GM18868 (cell line): ENCODE measurements around the gene THAP3.
"Not testable (repeated sequence)": the region's sequence is repeated elsewhere in the genome, so short reads cannot be mapped to it uniquely, and the experiment has no call there.

Experiments used
- ATAC-seq: cut with Tn5 transposase; IDR thresholded peaks from one replicate; pipeline ENCODE4 v1.9.1; 2021; ENCODE audit warnings: mild to moderate bottlenecking, moderate library complexity; ENCODE audit not compliant: unreplicated experiment

THAP3 gene

GRCh38 chr1:6590046-6590445 is 34.6 kb upstream of the THAP3 start:
- ATAC-seq = no peak

DNA sequence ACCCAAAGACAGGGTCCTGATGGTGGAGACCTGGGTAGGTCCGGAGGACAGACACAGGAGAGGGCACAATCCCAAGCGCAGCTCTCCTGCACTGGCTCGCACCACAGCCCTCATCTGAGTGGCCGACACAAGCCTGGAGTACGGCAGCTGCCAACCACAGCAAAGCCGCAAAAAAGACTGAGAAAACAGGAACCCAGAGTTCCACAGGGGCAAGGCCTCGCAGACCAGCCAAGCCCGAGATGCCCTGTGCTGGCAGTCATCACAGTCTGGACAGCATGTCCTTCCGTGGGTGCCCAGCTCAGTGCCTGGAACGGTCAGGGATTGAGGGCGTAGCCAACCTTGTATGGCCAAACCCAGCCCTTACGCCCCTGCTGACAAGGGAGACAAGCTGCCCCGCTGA is 33.4 kb upstream of the THAP3 start:
- ATAC-seq = no peak

- no peak for ATAC-seq
These were observed 33.0 kb upstream of the THAP3 start for GRCh38 chr1:6591644-6592043.

- no peak for ATAC-seq
These were observed 32.2 kb upstream of the THAP3 start for GRCh38 chr1:6592441-6592840.

DNA sequence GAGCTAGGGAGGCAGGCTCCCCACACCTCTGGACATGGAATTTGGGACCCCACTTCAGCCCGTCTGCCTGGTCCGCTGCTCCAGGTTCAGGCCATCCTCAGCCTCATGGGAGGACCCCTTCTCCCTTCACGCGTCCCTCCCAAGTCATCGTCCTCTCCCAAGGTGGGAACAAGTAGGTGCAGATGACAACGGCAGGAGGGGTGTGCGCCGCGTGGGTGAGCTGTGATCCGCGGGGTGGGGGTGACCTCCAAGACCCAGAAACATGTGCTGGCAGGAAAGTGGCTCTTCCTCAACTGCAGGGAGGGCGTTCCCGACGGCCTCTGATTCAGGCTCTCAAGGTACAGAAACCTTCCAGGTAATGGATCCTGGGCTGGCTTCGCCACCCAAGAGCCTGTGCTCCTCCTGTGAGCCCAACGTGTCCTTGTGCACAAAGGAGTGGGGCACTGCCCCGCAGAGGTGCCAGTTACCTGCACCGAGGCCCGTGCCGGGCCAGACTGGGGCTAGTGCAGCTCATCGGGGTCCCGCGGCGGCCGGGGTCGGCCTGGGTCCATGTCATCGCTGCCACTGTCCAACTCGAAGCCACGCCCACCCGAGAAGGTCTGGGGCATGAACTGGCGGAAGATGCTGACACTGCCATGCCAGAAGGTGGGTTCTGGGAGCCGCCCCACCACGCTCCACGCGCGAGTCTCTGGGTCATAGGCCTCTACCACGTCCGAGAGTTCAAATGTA is 31.6 kb upstream of the THAP3 start:
- ATAC-seq = no peak

DNA sequence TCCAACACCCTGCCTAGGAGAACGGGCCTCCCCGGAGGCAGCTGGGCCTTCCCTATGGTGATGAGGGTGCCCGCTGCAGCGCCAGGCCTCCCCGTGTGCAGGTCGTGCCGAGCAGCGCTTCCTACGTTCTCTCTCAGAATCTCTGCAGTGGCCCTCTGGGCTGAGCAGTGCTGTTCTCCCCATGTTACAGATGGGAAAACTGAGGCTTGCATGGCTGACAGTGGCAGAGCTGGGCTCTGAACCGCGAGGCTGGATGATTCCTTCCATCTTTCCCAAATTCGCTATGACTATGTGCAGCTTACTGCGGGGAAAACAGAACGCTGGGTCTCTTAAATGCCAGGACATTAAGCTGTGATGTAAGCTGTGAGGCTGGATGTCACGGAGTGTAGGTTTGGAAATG is 30.9 kb upstream of the THAP3 start:
- no peak for ATAC-seq

GRCh38 chr1:6594977-6595740 is 29.5 kb upstream of the THAP3 start:
- no peak for ATAC-seq

DNA sequence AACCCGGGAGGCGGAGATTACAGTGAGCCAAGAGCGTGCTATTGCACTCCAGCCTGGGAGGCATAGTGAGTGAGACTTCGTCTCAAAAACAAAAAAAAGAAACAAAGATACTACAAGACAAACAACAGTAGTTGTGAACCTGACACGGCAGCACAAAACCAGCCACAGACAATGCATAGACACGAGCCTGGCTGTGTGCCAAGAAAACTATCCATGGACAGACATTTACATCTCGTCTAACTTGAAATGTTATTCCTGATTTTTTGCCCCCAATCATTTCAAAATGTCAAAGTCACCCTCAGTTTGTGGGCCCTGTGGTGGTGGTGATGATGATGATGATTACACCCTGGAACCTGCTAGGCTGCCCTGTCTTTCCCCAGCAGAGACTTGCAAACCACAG is 28.3 kb upstream of the THAP3 start:
- ATAC-seq = no peak

GRCh38 chr1:6596886-6597776 is 27.5 kb upstream of the THAP3 start:
- ATAC-seq = no peak

- no peak for ATAC-seq
These were observed 26.9 kb upstream of the THAP3 start for GRCh38 chr1:6597777-6598131.

GRCh38 chr1:6599141-6599975 is 25.3 kb upstream of the THAP3 start:
- no peak for ATAC-seq

DNA sequence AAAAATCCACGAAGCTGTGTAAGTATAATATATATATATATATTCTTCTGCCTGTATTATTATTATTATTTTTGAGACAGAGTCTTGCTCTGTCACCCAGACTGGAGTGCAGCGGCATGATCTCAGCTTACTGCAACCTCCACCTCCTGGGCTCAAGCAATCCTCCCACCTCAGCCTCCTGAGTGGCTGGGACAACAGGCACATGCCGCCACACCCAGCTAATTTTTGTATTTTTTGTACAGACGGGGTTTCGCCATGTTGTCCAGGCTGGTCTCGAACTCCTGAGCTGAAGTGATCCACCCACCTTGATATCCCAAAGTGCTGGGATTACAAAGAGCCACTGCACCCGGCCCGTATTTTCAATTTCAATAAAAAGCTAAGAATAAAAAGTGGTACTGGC is 24.7 kb upstream of the THAP3 start:
- ATAC-seq = not testable (repeated sequence)

DNA sequence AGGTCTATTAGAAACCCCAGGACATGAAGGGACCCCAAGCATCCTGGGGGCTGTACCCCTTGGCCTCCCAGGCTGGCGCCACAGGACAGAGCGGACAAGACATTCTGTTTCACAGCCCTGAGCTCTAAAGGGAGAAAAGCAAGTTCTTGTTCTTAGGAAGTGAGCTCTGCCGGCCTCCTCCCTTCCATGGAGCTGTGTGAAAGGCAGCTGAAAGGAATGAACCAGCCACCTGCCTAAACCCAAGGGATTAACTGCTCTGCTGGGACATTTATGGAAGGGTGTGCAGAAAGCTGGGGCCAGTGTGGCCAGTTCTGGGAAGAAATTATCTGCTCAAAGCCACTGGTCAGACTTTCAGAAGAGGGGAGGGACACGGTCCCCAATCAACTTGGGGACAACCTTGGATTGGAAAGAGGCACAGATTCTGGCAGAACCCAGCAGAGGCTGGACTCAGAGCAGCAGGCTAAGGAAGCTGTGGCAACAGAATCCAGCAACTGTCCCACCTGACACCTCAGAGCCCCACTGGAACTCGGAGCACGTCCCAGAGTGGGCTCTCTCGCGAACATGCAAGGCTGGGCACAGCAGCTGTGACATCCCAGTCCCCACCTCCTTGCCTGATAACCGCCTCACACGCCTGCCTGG is 24.1 kb upstream of the THAP3 start:
- ATAC-seq = no peak

DNA sequence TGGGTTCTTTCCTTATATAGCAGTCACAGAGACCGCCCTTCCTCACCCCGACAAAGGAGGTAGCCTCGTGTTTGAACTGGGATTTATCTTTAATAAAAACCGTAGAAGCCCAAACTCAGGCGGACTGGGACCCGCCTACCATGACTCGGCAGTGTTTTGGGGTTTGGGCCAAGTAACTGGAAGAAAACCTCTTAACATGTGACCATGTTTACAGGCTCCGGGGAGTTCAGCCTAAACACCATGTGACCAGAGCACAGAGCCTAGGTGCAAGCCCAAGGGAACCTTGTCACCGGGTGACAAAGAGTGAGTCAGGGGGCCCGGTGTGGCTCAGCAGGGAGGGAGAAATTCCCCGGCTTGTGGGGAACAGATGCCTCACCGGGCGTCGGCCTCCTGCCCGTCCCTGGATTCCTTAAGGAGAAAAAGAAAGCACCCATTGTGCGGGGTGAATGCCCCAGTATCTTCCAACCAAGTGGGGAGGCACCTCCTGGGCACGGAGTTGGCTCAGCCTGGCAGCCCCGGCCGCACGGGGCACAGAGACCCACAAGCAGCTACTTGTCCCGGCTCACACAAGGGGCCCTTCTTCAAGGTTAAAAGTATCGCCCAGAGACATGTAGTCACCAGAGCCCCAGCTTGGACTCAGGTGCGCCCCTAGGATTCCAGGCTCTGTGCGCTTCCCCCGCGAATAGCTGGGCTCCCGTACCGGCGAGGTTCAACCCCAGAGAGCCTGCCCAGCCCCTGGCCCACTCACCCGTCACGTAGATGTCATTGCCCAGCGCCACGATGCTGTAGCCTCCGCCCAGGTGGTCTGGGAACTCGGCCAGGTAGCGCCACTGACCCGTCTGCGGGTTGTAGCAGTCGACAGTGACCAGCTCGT is 23.4 kb upstream of the THAP3 start:
- ATAC-seq = peak; percentile 35

DNA sequence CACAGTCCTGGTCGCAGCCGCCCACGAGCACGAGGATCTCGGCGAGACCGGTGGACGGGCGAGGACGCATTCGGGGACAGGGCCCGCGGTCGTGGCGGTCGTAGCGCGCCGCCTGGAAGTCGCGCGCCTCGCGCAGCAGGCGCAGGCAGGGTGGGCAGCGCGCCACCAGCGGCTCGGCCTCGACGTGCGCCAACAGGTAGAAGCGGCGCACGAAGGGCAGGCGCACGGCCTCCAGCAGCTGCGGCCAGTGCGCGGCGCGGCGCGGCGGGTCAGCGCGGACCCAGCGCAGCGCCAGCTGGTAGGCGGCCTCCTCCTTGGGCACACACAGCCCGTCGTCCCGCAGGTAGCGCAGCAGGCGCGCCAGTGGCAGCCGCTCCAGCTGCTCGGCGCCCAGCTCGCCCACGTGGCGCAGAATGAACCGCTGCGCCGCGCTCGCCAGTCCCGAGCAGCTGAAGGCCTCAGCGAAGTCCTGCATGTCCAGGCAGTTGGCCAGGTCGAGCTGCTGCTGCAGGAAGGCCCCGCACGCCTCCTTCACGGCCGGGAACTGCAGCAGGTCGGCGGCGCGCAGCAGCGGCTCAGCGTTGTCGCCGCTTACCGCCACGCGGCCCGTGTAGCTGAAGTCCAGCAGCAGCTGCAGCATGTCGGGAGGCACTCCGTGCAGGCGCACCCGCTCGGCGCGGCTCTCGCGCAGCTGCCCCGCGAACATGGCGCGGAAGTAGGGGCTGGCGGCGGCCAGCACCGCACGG is 22.6 kb upstream of the THAP3 start:
- ATAC-seq = peak; percentile 3

GRCh38 chr1:6602669-6603237 is 21.9 kb upstream of the THAP3 start, which contains the start of gene KLHL21:
KLHL21 (minus strand) TSS chr1:6602869; CDS start chr1:6602817, 52 bp downstream.
- ATAC-seq = peak; percentile 55

GRCh38 chr1:6603238-6603914 is 21.3 kb upstream of the THAP3 start:
- peak; percentile 20 for ATAC-seq
